T1000 (cell line): Measurements from ENCODE around the gene XCR1.
"Not testable (repeated sequence)": the region's sequence is repeated elsewhere in the genome, so short reads cannot be mapped to it uniquely, and the experiment has no call there.

ENCODE experiments used
- DNase-seq: peaks from one replicate; lab custom pipeline; 2025; ENCODE audit warnings: mixed read lengths; lab: John Stamatoyannopoulos, UW

Gene XCR1, protein sequence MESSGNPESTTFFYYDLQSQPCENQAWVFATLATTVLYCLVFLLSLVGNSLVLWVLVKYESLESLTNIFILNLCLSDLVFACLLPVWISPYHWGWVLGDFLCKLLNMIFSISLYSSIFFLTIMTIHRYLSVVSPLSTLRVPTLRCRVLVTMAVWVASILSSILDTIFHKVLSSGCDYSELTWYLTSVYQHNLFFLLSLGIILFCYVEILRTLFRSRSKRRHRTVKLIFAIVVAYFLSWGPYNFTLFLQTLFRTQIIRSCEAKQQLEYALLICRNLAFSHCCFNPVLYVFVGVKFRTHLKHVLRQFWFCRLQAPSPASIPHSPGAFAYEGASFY

DNA sequence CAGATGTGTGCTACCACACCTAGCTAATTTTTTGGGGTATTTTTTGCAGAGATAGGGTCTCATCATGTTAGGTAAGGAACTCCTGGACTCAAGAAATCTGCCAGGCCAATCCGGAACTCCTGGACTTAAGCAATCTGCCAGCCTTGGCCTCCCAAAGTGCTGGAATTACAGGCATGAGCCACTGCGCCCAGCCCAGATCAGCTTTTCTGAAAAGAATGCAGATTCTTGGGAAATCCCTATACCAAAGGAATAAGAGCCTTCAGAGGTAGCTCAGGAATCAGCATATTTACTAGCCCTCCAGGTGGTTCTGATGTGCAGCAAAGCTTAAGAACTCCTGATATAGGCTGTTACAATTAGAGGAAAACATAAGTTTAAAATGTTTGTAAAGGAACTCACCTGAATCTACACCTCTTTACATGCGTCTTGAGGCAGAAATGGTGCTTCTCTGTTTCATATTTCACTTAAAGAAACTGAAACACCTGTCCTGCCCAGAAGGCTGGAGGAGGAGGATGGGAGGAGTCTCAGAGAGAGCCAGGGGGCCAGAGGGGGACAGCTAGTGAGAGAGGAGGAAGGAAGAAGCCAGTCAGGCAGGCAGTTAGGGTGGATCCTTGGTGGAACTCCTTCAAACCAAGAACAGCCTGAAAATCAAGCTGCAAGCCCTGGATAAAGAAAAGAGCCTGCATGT lies at the start of gene XCR1:
TSS of gene XCR1 (minus strand) at position 463 of the 685 bp plus-strand sequence. CDS start 5,536 bp downstream, outside the sequence.
- no peak for DNase-seq

DNA sequence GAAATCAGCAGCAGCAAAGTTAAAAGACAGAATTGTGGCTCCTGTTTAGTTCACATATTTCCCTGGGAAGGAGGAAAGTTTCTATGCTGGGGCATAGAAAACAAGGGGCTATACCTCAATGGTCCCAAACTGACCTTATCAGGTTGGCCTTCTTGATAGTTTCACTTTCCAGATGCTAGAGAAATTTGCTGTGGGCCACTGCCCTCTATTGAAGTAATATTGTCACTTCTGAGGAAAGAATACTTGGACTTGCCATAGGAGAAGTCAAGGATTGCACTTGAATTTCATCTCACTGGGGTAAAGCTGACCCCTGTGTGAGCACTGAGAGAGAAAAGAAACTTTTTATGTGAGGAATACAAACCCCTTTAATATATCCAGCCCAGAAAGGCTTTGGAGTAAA lies 49.3 kb upstream of the XCR1 start:
- no peak for DNase-seq

- DNase-seq = no peak
Observed at GRCh38 chr3:46075816-46076215, 48.5 kb upstream of the XCR1 start.

DNA sequence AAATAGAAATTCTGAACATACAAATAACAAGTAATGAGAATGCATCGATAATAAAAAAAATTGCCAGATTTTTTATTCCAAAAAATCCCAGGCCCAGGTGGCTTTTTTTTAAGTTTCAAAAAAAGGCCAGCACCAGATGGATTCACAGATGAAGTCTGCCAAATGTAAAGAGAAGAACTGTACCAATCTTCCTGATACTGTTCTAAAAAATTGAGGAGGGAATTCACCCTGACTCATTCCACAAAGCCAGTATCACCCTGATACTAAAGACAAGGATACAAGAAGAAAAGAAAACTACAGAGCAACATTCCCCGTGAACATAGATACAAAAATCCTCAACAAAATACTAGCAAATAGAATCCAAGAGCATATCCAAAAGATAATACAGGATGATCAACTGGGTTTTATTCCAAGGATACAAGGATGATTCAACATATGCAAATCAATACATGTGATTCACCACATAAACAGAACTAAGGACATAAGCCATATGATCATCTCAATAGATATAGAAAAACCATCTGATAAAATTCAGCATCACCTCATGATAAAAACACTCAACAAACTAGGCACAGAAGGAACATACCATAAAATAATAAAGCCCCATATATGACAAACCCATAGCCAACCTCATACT lies 44.1 kb upstream of the XCR1 start:
- DNase-seq = no peak

- DNase-seq = no peak
Observed at GRCh38 chr3:46070595-46071093, 43.4 kb upstream of the XCR1 start.

GRCh38 chr3:46068501-46068900 lies 41.2 kb upstream of the XCR1 start:
- DNase-seq = no peak

DNA sequence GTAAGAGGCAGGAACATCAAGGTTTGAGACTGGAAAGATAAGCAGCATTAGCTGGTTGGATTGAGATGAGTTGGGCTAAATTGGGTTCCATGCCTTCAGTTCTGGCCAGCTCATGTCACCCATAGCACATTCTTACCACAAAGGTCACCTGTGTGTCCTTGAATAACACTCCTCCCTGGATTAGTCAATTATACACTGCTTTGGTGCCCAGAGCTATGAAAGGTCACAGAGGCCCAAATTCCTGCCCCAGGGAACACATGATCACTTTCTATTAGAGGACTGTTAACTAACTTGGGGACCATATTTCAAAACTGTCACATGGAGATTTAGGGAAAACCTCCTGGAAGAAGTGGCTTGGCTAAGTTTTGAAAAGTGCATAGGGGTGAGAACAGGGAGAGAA lies 40.1 kb upstream of the XCR1 start:
- no peak for DNase-seq

DNA sequence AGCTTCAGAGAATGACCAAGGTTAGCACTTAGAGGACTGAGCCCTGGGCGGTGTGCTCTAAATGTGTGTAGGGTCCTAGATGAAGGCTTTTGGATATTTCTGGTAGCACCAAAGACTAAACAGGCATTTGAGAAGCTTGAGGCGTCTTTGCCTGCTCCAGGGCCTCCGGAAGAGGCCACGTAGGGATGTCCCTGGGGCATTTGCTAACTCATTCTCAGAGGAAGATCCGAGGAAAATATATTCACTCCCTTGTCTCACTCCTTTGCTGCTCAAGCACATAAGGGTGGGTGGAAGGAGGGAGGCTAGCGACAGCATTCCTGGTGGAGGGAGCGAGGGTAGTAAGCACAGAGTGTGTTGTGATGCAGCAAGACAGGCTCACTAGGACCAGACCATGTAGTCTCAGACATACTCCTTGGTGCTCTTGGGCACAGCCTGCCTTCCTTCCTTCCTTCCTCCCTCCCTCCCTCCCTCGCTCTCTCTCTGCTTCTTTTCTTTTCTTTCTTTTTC lies 38.5 kb upstream of the XCR1 start:
- DNase-seq = peak; percentile 12

DNA sequence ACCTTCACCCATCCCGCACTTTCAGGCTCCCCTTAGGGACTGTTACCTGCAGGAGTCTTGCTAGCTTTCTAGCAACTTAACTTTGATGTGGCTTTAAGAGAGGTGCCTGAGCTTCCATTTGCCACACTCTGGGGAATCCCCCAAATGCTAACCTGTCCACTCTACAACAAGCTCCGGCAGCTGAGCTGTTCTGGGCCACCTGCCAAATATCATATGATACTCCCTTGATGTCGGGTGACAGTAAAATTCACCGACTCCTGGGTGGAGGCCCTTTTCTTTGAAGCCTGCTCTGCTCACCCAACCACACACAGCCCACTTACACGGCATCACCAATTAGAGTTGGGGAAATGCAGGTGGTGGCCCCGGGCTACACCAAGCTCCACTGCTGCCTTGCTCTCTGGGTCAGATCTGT lies 38.0 kb upstream of the XCR1 start:
- DNase-seq = peak; percentile 44

GRCh38 chr3:46062679-46063078 lies 35.4 kb upstream of the XCR1 start:
- no peak for DNase-seq

- DNase-seq = no peak
Observed at GRCh38 chr3:46061887-46062286, 34.6 kb upstream of the XCR1 start.

DNA sequence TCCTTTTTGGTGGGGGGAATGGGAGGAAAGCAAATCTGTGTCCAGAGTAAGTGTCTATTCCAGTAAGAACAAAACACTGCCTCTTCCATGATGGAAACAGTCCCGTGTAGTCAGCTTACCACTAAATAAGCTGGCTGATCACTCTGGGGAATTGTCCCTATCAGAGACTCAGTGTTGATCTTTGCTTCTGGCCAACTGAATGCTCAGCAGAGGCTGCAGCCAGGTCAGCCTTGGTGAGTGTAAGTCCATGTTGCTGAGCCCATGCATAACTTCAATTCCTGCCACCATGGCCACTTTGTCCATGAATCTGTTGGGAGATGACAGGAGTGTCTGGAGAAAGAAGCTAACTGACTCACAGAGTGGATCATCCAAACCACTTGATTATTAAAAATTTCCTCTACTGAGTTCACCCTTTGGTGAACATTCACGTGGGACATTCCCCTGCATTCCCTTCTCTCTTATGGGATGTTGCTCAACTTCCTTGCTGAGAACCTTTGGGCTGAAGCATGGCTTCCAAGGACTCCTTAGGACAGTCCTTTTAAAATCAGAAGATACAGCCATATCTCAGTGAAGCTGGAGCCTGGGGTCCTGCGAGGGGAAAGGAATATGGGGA lies 33.9 kb upstream of the XCR1 start:
- DNase-seq = no peak

DNA sequence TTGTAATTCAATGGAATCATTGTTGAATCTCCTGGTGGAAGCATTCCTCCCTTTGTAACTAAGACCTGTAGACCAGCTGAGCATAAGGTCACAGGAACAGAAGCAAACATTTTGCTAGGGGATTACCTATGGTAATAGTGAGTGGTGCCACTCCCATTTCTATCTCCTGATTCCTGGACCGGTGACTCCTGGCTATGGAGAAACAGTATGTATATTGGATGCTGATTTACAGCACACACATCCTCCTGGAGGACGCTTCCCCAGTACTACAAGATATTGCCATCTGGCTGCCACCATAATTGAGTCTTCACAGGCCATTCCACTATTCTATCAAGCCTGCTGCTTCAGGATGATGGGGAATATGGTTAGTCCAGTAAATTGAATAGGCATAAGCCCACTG lies 33.3 kb upstream of the XCR1 start:
- no peak for DNase-seq

GRCh38 chr3:46059432-46059831 lies 32.1 kb upstream of the XCR1 start:
- no peak for DNase-seq

DNA sequence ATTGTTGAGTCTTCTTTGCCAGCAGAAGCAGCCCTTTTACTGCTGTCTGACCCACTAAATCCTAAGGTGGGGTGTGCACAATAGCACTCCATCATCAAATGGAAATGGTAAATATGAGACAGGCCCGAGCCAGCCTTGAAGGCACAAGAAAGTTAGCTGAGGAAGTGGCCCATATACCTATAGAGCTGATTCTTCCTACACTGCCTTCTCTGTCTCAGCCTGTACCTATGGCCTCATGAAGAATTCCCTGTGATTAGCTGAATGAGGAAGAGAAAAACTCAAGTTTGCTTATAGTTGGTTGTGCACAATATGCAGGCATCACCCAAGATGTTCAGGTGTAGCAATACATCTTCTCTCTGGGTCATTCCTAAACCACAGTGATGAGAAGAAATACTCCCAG lies 31.7 kb upstream of the XCR1 start:
- no peak for DNase-seq

- DNase-seq = no peak
Observed at GRCh38 chr3:46057716-46058115, 30.4 kb upstream of the XCR1 start.

- no peak for DNase-seq
Observed at GRCh38 chr3:46056686-46057085, 29.4 kb upstream of the XCR1 start.

DNA sequence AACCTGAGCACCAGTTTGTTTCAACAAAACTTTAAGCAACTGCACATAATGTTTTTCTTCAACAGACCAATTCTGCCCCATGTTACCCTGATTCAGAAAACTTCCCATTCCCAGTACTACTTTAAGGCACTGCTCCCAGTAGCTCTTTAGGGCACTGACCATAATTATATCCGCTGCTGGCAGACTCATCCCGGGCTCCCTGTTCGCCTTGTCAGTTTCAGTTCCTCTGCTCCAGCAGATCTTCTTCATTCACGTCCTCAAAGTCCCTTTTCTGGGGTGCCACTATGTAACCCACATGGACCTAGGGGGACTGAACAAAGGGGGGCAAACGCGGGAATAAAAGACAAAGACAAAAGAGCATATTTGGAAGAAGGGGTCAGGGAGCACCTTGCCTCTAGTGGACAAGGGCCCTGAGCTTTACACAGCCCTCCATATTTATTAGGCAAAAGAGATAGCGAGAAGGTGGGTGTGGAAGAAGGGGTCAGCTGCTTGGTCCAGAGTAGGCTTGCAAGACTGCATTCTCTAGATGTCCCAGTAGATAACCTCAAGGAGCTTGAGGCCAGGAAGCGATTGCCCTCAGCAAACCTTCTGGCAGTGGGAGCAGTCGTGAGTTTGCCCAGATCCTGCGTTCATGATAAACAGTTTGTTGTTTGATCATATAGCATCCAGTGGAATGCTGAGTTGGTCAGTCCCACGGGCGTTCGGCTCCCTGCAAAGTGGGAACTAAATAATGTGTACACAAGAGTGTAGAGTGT lies 26.7 kb upstream of the XCR1 start:
- DNase-seq = not testable (repeated sequence)

GRCh38 chr3:46053265-46053664 lies 26.0 kb upstream of the XCR1 start:
- DNase-seq = not testable (repeated sequence)

- DNase-seq = no peak
Observed at GRCh38 chr3:46052531-46052930, 25.2 kb upstream of the XCR1 start.

- no peak for DNase-seq
Observed at GRCh38 chr3:46049093-46049492, 21.8 kb upstream of the XCR1 start.

DNA sequence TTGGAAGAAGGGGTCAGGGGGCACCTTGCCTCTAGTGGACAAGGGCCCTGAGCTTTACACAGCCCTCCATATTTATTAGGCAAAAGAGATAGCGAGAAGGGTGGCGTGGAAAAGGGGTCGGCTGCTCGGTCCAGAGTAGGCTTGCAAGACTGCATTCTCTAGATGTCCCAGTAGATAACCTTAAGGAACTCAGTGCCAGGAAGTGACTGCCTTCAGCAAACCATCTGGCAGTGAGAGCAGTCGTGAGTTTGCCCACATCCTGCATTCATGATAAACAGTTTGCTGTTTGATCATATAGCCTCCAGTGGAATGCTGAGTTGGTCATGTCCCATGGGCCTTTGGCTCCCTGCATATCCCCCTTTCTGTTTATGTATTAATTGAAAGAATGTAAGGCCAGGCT lies 18.9 kb upstream of the XCR1 start:
- DNase-seq = peak; percentile 5
